NCI-H2196 (cell line): ENCODE data around the gene DTX1.

Source experiments
- DNase-seq: peaks from one replicate; lab custom pipeline; 2025; ENCODE audit not compliant: unreplicated experiment; lab: John Stamatoyannopoulos, UW

DTX1 gene

DNA sequence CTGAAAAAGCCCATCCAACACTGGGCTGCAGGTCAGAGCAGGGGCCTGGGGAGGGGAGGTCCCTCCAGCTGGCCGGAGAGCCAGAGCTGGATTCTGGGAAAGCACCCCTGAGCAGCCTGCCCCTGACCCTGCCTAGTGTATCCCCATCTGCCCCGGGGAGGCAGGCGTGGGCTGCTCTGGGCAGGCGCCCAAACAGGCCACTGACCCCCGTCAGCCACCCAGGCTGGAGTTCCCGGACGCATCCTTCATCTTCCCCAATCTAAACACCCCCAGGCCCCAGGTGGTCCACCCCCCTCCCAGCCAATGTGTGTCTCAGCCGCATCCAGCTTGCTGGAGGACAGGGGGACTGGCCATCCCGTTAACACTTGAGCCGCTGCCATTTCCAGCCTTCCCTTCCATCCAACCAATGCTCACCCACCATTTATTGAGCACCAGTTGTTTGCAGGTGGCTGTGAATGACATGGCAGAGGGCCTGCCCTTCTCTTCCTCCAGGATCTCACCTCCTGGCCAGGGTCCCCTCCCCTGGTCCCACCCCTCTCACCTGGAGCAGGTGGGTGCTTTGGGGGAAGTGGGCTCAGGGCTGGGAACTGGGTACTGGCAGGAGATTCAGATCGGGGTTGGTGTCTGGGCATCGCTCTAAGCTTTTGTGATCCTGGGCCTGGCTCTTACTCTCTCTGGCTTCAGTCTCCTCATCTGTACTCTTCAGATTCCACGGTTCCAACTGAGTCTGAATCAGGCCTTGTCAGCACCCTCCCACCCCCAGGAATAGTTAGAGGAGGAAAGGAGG, 743 bp upstream of the DTX1 start:
- no peak for DNase-seq

DNA sequence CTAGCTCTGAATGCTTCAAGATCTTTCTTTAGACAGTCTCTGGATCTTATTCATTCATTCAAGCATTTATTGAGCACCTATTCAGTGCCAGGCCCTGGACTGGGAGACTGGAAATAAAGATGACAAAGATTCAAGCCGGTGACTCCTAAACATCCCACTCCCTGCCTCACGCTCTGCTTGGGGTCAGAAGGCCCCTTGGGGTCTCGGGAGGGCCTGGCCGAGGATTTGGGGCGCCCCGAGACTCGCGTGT, 224 bp upstream of the DTX1 start:
- no peak for DNase-seq

DNA sequence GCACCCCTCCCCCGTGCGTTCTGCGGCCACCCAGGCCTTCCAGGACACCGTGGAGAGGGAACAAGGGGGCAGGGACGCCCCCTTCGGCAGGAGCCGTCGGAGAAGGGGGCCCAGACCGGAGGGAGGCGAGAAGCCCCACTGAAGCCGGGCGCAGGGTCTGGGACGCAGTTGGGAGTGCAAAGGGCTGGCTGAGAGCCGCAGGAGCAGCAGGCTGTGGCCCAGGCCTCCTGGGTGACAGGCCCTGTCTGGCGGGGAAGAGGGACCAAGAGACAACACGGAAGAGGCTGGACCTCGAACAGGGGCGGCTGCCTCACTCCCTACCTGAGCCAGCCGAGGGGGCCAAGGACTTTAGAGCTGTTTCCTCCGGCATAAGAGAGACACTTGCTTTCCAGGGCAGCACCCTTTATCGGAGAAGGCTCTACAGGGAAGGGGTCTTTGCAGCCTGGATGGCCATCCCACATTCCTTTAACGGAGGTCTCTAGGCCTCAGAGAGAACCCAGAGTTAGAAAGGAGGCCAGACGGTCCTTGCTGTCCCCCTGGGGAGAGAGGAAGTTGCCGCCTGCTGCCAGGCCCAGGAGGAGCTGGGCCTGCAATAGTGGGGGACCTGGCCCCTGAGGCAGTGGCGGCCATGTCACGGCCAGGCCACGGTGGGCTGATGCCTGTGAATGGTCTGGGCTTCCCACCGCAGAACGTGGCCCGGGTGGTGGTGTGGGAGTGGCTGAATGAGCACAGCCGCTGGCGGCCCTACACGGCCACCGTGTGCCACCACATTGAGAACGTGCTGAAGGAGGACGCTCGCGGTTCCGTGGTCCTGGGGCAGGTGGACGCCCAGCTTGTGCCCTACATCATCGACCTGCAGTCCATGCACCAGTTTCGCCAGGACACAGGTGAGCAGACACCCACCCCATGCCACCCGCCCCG, 1.3 kb downstream of the DTX1 start:
- DNase-seq, result no peak

DNA sequence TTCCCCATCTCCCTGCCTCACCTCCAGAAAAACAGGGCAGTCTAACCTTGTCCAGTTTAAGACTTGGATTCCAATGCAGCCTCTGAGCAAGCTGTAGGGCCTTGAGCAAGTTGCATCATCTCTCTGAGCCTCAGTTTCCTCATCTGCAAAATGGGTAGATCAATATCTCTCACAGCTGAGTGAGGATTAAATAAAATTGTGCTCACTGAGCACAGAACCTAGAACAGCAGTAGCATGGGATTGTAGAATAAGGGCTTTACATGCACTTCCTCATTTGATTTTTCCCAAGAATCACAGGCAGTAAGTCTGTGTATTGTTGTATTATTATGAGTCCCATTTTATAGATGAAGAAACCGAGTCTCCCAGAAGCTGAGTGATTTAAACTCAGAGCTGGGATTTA, 2.0 kb downstream of the DTX1 start:
- DNase-seq, result no peak

DNA sequence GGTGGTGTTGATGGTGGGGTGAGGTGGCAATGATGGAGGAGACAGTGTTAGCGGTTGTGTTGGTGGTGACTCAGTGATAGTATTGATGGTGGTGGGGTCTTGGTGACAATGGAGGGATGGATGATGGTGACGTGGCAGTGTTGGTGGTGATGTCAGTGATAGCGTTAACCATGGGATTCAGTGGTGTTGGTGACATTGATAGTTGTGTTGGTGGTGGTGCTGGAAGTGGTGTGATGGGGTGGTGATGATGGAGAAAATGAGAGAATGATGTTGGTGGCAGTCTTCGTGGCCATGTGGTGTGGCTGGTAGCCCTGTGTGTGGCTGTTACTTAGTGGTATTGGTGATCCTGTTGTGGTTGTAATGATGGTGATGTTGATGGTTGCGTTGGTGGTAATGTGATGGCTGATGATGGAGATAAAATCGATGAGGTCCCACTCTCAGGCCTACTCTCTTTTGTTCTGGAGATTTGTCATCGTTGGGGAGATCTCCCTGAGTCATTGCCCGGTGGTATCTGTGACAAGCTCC, 2.6 kb downstream of the DTX1 start:
- DNase-seq, result no peak

DNA sequence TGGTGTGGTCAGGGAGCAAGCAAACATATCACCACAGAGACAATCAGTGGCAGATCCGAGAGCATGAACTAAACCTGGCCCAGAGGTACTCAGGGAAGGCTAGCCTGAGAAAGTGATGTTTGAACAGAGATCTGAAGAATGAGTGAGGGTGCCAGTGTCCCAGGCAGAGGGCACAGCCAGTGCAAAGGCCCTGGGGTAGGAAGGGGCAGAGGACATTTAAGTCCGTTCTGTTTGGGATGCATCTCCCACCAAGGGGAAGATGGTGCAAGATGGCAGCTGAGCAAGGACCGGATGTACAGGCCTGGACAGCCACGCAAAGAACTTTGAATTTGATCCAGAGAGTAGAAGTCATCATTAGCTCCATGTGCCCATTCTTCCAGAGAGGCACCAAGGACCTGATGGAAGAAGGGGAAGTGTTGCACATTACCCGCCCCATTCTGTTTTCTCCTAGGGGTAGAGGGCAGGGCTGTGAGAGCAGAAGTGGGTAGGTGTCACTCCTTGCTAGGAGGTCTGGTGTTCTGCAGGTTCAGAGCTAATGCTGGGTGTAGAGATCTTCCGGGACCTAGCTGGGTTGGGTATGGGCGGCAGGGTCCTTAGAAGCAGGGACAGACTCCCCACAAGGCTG, 3.9 kb downstream of the DTX1 start:
- DNase-seq, result no peak

DNA sequence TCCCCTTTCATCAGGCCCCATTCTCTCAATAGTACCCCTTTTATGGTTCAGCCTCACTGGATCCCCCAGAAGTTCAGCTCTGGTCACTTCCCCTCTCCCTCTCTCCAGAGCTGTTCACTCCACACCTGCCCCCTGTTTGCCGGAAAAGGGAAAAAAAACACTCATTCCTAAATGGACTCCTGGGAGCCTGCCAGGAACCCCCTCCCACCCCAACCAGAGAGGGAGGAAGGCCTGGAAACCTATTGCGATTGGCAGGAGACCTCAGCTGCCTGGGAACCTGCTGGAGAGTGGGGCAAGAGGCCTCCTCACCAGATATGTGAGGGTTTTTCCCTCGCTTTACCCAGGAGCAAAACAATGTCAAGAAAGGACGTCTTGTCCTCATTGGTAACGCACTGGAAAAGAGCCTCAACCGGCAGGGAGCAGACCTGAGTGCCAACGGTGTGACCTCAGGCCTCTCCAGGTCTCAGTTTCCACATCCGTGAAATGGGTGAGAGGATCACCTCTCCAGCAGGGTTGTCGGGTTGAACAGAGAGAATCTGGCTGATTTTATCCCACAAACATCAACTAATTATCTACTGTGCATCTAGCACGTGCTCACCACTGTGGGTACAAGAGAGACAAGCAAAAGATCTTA, 4.6 kb downstream of the DTX1 start:
- DNase-seq, result no peak

DNA sequence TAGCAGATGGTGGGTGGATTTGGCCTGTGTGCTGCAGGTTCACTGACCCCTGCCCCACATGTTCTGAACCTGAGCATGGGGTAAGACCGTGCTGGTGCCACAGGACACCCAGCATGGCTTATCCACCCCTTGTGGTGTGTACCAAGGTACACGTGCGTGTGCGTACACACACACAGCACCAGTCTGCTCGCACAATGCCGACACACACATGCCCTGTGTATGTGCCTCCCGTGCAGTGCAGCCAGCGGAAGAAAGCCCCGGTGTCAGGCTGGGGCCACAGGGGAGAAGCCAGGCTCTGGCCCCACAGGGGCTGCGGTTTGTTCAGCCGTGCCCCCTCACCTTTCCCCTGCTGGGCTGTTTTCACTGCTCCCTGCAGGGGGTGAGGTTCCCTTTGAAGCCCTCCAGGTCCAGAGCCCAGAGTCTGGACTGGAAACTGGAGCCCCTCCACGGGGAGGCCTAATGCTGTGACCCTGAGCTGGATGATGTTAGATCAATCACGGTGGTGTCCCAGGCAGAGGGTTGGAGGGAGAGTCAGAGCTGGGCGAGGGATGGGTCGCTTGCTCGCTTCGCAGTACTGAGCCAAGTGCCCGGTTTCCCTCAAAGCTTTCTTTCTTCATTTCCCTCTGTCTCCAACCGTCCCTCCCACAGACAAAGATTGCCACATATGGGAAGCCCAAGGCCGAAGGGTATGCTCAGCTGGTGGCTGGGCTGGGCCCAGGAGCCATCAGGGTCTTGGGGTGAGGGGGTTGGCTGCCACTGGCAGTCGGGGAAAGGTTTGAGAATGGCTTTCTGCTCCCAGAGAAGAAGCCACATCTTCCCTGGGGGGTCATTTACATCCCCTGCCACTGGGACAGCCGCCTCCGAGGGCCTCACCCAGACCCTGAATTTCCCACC, 6.2 kb downstream of the DTX1 start:
- no peak for DNase-seq

DNA sequence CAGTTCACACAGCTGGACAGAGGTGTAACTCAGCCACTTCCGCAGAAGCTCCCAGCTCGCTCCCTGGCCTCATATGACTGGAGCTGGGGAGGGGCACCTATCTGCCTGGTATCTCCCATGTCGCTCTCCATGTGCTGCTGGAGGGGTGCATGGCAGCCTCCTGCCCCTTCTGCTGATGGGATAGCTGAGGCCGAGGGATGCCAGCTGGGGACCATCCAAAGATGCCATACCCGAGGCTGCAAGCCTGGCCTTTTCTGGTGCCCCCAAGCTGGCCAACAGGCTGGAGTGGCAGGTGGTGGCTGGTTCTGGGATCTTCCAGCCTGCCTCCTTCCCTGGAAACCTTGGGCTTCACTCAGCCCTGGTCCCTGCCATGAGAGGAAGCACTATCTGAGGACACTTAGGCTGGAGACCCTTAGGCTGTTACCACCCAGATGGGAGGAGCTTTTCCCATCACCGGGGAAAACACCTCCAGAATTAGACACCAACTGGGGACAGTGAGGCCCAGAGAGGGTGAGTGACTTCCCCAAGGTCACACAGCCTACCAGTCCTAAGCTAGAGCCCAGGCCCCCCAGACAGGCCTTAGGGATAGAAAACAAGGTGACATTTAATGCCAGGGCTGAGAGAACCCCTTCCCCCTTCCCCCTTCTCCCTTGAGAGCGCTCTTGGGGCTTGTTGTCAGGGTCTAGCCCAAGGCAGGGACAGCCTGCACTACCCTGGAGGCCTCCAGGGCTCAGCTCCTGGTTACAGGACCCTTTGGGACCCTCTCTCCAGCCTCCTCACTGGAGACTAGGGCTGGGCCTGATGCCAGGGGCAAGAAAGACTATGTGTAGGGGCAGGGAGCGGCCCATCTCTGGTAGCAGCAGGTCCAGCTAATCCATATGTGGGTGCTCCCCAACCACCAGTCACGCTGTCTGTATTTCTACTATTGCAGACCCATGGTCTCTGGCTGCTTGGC, 7.1 kb downstream of the DTX1 start:
- DNase-seq, result no peak

DNA sequence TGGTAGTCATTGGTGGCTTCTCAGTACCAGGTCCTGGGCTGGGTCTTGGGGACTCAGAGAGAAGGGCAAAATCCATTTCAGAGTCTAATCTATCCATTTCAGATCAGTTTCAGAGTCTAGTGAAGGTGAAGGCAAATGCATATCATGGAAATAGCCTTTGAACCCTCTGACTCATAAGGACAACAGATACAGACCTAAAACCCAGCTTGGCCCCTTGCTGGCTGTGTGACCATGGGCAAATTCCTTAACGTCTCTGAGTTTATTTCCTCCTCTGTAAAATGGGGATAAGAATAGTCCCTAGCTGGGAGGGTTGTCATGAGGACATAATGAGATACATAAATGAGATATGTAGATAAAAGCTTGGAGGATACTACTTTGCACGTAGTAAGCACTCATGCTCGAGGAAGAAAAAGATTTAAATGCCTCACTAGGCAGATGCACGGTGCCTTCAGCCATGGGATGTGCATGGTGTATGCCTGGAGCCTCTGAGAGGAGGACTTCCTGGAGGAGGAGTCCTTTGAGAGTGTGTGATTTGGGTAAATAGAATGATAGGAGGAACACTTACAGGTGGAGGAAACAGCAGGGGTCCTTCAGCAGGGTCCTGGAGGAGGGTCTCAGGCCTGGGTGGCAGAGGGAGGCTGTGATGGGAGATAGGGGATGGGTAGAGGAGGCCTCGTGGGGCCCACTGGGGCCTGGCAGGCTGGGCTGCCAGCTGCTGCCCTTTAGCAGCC, 8.0 kb downstream of the DTX1 start:
- no peak for DNase-seq

DNA sequence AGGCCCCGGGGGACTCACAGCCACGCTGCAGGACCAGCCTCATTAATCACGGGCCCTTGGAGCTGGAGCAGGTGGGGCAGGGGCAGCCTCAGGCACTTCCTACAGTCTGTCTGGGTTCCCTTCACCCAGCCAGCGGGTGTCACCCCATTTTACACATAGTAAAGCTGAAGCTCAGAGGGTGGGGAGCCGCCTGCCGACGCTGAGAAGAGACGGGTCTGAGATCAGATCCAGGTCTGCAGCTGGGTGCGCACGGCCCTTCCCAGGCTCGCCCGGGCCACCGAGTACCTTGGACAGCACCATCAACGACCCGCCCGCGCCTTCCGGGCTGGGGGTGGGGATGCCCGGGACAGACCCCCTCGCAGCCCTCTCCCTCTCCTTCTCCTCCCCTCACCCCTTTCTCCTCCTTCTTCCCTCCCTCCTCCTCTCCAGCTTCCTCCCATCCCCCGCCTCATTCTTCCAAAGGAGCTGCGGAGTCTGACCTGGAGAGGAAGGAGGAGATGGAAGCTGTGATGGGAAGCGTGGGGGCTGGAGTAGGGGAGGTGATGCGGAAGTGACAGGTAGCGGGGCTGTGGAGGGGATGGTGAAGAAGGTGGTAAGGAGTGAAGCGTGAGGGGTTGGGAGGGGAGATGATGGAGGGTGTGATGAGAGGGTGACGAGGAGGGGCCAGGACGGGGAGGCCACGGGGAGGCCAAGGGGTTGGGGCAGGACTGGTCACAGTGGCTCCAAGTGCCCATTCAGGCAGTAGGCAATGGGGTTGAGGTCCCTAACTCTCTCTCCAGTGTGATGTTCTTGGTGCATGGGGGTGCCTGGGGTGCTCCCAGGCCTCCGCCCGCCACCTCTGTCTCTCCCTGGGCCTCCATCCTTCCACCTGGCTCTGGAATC, 8.8 kb downstream of the DTX1 start:
- DNase-seq, result no peak

DNA sequence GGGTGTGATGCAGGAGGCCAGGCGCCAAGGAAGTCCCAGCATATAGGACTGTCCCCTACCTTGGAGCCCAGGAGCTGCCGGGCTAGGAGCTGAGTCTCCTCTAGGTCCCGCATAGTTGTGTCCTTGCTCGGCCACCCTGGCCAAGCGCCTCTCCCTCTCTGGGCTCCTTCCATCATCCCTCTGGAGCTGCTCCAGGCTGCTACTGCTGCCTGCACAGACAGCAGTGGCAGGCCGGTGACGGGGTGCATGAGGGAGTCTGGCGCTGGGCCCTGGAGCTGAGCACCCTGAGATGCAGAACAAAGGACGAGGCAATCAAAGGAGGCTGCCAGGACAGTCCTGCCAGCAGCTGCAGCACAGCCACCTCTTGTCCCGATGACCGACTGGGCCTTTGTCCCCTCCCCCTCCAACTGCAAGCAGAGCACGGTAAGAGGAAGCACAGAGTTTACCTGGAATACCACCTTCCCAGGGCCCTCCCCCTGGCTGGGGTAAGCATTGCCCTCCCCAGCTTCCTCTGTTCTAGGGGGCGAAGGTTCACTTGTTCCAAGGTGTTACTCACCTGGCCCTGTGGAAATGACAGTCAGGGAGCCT, 10.4 kb downstream of the DTX1 start:
- no peak for DNase-seq

DNA sequence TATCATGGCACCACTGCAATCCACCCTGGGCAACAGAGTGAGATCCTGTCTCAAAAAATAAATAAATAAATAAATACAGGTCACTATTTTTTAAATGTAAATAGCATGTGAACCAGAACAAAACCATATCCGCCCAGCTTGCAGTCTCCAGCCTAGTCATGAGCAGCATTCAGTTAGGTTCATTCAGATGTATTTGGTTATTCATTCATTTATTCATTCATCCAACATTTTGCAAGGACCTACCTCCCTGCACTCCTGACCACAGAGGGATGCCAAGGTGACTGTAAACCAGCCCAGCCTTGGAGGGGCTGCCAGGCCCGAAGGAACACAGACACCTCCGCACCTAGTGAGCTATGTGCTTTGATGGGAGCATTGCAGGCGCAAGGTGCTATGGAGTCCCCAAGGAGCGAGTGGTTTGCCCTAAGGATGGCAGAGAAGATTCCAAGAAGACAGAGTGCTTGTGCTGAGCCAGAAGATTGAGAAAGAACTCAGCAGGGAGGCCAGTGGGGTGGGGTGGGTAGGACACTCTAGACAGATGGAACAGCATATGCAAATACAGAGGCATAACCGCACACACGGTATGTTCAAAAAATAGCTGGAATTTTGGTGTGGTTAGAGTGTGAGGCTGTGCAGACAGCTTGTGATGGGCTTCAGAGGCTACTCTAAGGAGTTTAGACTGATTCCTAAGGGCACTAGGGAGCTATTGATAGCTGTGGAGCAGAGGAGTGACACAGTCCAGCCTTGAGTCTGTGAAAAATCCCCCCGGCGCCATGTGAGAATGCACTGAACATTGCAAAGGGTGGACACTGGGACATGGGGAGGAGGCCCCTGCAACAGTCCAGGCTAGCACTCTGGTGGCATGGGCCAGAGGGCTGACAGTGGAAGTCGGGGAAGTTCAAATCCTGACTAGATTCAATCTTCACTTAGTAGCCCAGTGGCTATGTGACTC, 11.7 kb downstream of the DTX1 start:
- no peak for DNase-seq

DNA sequence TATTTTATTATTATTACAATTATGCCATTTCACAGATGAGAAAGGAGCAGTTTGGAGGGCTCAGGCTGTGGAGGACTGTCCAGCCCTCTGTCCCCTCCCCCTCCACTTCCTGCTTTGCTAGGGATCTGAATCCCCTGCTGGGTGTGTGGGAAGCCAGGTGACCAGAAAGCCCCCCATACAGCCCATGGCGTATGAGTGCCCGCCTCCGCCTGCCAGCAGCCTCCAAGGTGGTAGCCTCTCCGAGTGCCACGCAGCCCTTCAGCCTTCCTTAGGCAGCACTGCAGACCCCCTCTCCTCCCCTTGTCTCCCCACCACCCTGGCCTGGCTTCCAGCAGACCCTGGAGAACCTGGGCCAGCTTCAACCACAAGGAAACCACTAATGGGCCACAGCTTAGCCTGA, 12.6 kb downstream of the DTX1 start:
- DNase-seq, result no peak

DNA sequence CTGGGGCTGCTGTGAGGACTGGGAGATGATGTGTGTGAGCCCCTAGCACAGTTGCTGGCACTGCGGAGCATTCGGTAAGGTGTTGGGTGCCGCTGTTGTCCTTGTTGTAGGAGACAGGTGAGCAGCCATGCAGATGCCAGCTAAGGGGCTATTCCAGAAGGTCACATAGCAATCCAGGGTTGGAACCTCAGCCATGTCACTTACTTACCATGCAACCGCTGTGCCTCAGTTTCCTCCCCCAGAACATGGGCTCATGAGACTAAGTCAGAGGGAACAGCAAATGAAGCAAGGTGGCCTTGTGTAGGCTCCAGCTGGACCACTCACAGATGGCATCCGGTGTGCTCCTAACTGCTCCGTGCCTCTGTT, 13.2 kb downstream of the DTX1 start:
- DNase-seq, result no peak
